H1 (cell line): Measurements from ENCODE around the gene EFEMP1. TPM values are rescaled to one million over a fixed set of nuclear protein-coding genes. Genes with fewer than 3 reads are reported as not detected.

Experiments
- CTCF ChIA-PET: fragments of 300-600 bp; sonication (Branson Sonifier 250); formaldehyde crosslinking; loops from one replicate; lab custom pipeline; 2021; ENCODE audit not compliant: partially characterized antibody; lab: Charles Lee
- POLR2A ChIA-PET: fragments of 300-600 bp; sonication (Branson Sonifier 250); formaldehyde crosslinking; loops from one replicate; lab custom pipeline; 2021; ENCODE audit warnings: inconsistent platforms; ENCODE audit not compliant: partially characterized antibody; lab: Charles Lee
- DNase-seq, 2 experiments: peaks; one replicate each; pipeline versions ENCODE4 v3.0.0 to v3.0.0-alpha.2; 2010 to 2022; ENCODE audit warnings: low spot score in 2 of 2, low read depth in 1 of 2, mixed read lengths in 1 of 2
- FAIRE-seq: peaks from 2 replicates; lab custom pipeline; 2011; peaks lifted over from hg19 to GRCh38; lab: Jason Lieb, UNC
- H2AFZ ChIP-seq: 2 replicates; pipeline ENCODE4 v1.8.1; 2012; ENCODE audit warnings: low read length, inconsistent platforms
- H2AK5ac ChIP-seq: 2 replicates; pipeline ENCODE4 v1.6.1; 2013; ENCODE audit warnings: low read depth, low read length
- H2BK120ac ChIP-seq: replicated peaks from 2 replicates; pipeline ENCODE3; 2013; ENCODE audit warnings: low read depth, low read length, inconsistent platforms
- H2BK12ac ChIP-seq: 2 replicates; pipeline ENCODE4 v1.6.1; 2013; ENCODE audit warnings: low read depth, low read length
- H2BK15ac ChIP-seq: 2 replicates; pipeline ENCODE4 v1.6.1; 2013; ENCODE audit warnings: low read length
- H2BK20ac ChIP-seq: 2 replicates; pipeline ENCODE4 v1.6.1; 2013; ENCODE audit warnings: low read length
- H2BK5ac ChIP-seq: 2 replicates; pipeline ENCODE4 v1.6.1; 2013; ENCODE audit warnings: low read depth, low read length
- H3K14ac ChIP-seq: 2 replicates; pipeline ENCODE4 v1.6.1; 2013; ENCODE audit warnings: inconsistent platforms; ENCODE audit not compliant: insufficient read length
- H3K18ac ChIP-seq: 2 replicates; pipeline ENCODE4 v1.6.1; 2013; ENCODE audit warnings: low read length; ENCODE audit errors: extremely low read depth
- H3K23ac ChIP-seq: 2 replicates; pipeline ENCODE4 v1.6.1; 2013; ENCODE audit warnings: inconsistent platforms; ENCODE audit not compliant: insufficient read length
- H3K23me2 ChIP-seq: 2 replicates; pipeline ENCODE4 v1.6.1; 2013; ENCODE audit warnings: low read depth, low read length
- H3K27ac ChIP-seq: 2 replicates; pipeline ENCODE4 v1.6.1; 2011; ENCODE audit warnings: low read depth, low read length, inconsistent platforms
- H3K27me3 ChIP-seq, 4 experiments: replicated peaks in 1 of 4; 1 replicate in 1 of 4; 2 replicates in 3 of 4; pipeline versions ENCODE4 v1.6.1 to v1.8.1; 2011 to 2013; ENCODE audit warnings: low read length in 3 of 4, mild to moderate bottlenecking in 3 of 4, inconsistent platforms in 2 of 4, mixed read lengths in 2 of 4, moderate library complexity in 1 of 4; ENCODE audit not compliant: control insufficient read depth in 3 of 4, insufficient read depth in 3 of 4; ENCODE audit errors: extremely low read depth in 1 of 4
- H3K36me3 ChIP-seq, 4 experiments: 2 replicates each; pipeline versions ENCODE4 v1.6.1 to v1.8.1; 2011 to 2013; ENCODE audit warnings: mild to moderate bottlenecking in 4 of 4, low read length in 3 of 4, moderate library complexity in 2 of 4, control low read depth in 1 of 4, inconsistent platforms in 1 of 4; ENCODE audit not compliant: insufficient read depth in 4 of 4, control insufficient read depth in 2 of 4
- H3K4ac ChIP-seq: replicated peaks from 2 replicates; pipeline ENCODE3; 2013; ENCODE audit warnings: low read length, low read depth, mixed read lengths, inconsistent platforms; ENCODE audit not compliant: insufficient read length
- H3K4me1 ChIP-seq, 4 experiments: replicated peaks in 1 of 4; 1 replicate in 1 of 4; 2 replicates in 3 of 4; pipeline versions ENCODE4 v1.6.1 to v1.8.1; 2011 to 2013; ENCODE audit warnings: low read length in 3 of 4, inconsistent platforms in 2 of 4, mixed read lengths in 1 of 4; ENCODE audit not compliant: insufficient read depth in 4 of 4, control insufficient read depth in 3 of 4
- H3K4me2 ChIP-seq, 2 experiments: 2 replicates each; pipeline versions ENCODE4 v1.6.1 to v1.8.1; 2011 to 2013; ENCODE audit warnings: low read depth in 2 of 2, low read length in 2 of 2, control low read depth in 1 of 2, inconsistent platforms in 1 of 2, mild to moderate bottlenecking in 1 of 2; ENCODE audit not compliant: insufficient read depth in 1 of 2
- H3K4me3 ChIP-seq, 4 experiments: fragments of 200-600, 300-600 bp in 1 of 4; sonication (generic), shearing (Covaris generic), sonication (Bioruptor Twin) in 1 of 4; 2 replicates each; pipeline versions ENCODE4 v1.5.1 to v1.8.1; 2011 to 2016; ENCODE audit warnings: low read length in 4 of 4, low read depth in 3 of 4, control low read depth in 2 of 4, inconsistent platforms in 2 of 4, mild to moderate bottlenecking in 2 of 4, mixed read lengths in 1 of 4, moderate library complexity in 1 of 4; ENCODE audit not compliant: insufficient read depth in 2 of 4; ENCODE audit errors: extremely low read depth in 1 of 4
- H3K56ac ChIP-seq: replicated peaks from 2 replicates; pipeline ENCODE3; 2013; ENCODE audit warnings: low read depth, mild to moderate bottlenecking, mixed read lengths, low read length, inconsistent platforms; ENCODE audit not compliant: insufficient read length
- H3K79me1 ChIP-seq: 2 replicates; pipeline ENCODE4 v1.6.1; 2013; ENCODE audit warnings: low read depth, low read length, control low read depth
- H3K79me2 ChIP-seq, 2 experiments: 2 replicates each; pipeline versions ENCODE4 v1.6.1 to v1.8.1; 2012 to 2013; ENCODE audit warnings: low read length in 2 of 2, mild to moderate bottlenecking in 2 of 2, inconsistent platforms in 1 of 2; ENCODE audit not compliant: insufficient read depth in 2 of 2, control insufficient read depth in 1 of 2
- H3K9ac ChIP-seq, 4 experiments: replicated peaks in 1 of 4; 1 replicate in 1 of 4; 2 replicates in 3 of 4; pipeline versions ENCODE4 v1.6.1 to v1.8.1; 2011 to 2013; ENCODE audit warnings: low read depth in 3 of 4, low read length in 3 of 4, control low read depth in 2 of 4, mild to moderate bottlenecking in 2 of 4, moderate library complexity in 2 of 4, inconsistent platforms in 1 of 4; ENCODE audit errors: extremely low read depth in 1 of 4
- H3K9me3 ChIP-seq, 2 experiments: 2 replicates each; pipeline versions ENCODE4 v1.6.1 to v1.8.1; 2012 to 2013; ENCODE audit warnings: mild to moderate bottlenecking in 2 of 2, moderate library complexity in 2 of 2, control low read depth in 1 of 2, inconsistent platforms in 1 of 2, low read depth in 1 of 2, low read length in 1 of 2, mixed read lengths in 1 of 2; ENCODE audit not compliant: insufficient read depth in 2 of 2
- H4K20me1 ChIP-seq, 2 experiments: replicated peaks in 1 of 2; 2 replicates each; pipeline versions ENCODE3 to v1.8.1; 2011 to 2013; ENCODE audit warnings: inconsistent platforms in 2 of 2, low read length in 2 of 2, mild to moderate bottlenecking in 1 of 2; ENCODE audit not compliant: insufficient read depth in 2 of 2, control insufficient read depth in 1 of 2
- H4K5ac ChIP-seq: 2 replicates; pipeline ENCODE4 v1.6.1; 2013; ENCODE audit warnings: low read length, low read depth, mixed read lengths, inconsistent platforms; ENCODE audit not compliant: insufficient read length
- H4K8ac ChIP-seq: 2 replicates; pipeline ENCODE4 v1.8.0; 2013; ENCODE audit warnings: mild to moderate bottlenecking, moderate library complexity, low read length, inconsistent platforms; ENCODE audit not compliant: insufficient read depth; ENCODE audit errors: extremely low read depth
- H4K91ac ChIP-seq: replicated peaks from 2 replicates; pipeline ENCODE3; 2013; ENCODE audit warnings: low read length, mixed read lengths, inconsistent platforms; ENCODE audit not compliant: insufficient read length
- BRCA1 ChIP-seq: IDR thresholded peaks from 2 replicates; pipeline ENCODE4 v1.6.1; 2012; ENCODE audit warnings: low read depth, low read length, improper control_type of control experiment
- CREB1 ChIP-seq: IDR thresholded peaks from 2 replicates; pipeline ENCODE4 v1.6.1; 2012; ENCODE audit warnings: inconsistent platforms
- CTBP2 ChIP-seq: IDR thresholded peaks from 2 replicates; pipeline ENCODE4 v1.7.0; 2011; ENCODE audit warnings: borderline replicate concordance, mild to moderate bottlenecking, moderate library complexity, mixed read lengths, low read length; ENCODE audit not compliant: insufficient read depth, insufficient read length
- EZH2 ChIP-seq: fragments of 200-600 bp; sonication (generic); IDR thresholded peaks from 2 replicates; pipeline ENCODE4 v1.7.1; 2012; ENCODE audit warnings: low read depth, mild to moderate bottlenecking, moderate library complexity, low read length, inconsistent platforms; ENCODE audit not compliant: severe bottlenecking
- FOSL1 ChIP-seq: IDR thresholded peaks from 2 replicates; pipeline ENCODE4 v1.6.1; 2011; ENCODE audit warnings: mild to moderate bottlenecking, low read depth, low read length, moderate library complexity; ENCODE audit not compliant: insufficient read depth
- JUN ChIP-seq: IDR thresholded peaks from 2 replicates; pipeline ENCODE4 v1.6.1; 2011; ENCODE audit warnings: low read depth, mild to moderate bottlenecking, improper control_type of control experiment, low read length
- MAX ChIP-seq: IDR thresholded peaks from 2 replicates; pipeline ENCODE4 v1.6.1; 2012; ENCODE audit warnings: inconsistent platforms
- RAD21 ChIP-seq, 2 experiments: IDR thresholded peaks in 1 of 2; conservative IDR thresholded peaks in 1 of 2; 2 replicates each; pipeline ENCODE4 v1.6.1; 2011; ENCODE audit warnings: low read depth in 2 of 2, low read length in 2 of 2, improper control_type of control experiment in 1 of 2, inconsistent platforms in 1 of 2, mild to moderate bottlenecking in 1 of 2, moderate library complexity in 1 of 2
- SIRT6 ChIP-seq: IDR thresholded peaks from one replicate; pipeline ENCODE4 v1.7.1; 2012; ENCODE audit warnings: low read length, inconsistent platforms
- SP4 ChIP-seq: IDR thresholded peaks from 2 replicates; pipeline ENCODE4 v1.6.1; 2012; ENCODE audit warnings: low read length, inconsistent platforms
- SRF ChIP-seq: IDR thresholded peaks from 2 replicates; pipeline ENCODE4 v1.6.1; 2011; ENCODE audit warnings: mild to moderate bottlenecking, low read depth, low read length, moderate library complexity
- SUZ12 ChIP-seq: fragments of 200-600 bp; sonication (generic); IDR thresholded peaks from 2 replicates; pipeline ENCODE4 v1.6.1; 2012; ENCODE audit warnings: mild to moderate bottlenecking, inconsistent platforms, low read length, moderate library complexity, mixed read lengths
- WGBS, 2 experiments: shearing (Covaris generic) in 1 of 2; methylation state at CpG; one replicate each; pipeline versions ENCODE4 v1.1.6 to v1.1.7; 2013 to 2015; ENCODE audit warnings: low lambda C conversion rate in 2 of 2, mixed read lengths in 2 of 2, inconsistent platforms in 1 of 2, low coverage in 1 of 2, missing lambda C conversion rate in 1 of 2; ENCODE audit not compliant: insufficient replicate concordance in 2 of 2, insufficient coverage in 1 of 2, insufficient read length in 1 of 2; ENCODE audit errors: extremely low coverage in 1 of 2, missing lambda C conversion rate in 1 of 2; 5-methylcytosine and 5-hydroxymethylcytosine counted together
- polyA plus RNA-seq, 7 experiments: library from polyadenylated mRNA; depleted of rRNA in 3 of 7; stranded (reverse) in 5 of 7; unstranded in 2 of 7; fragments of >200 nt in 5 of 7; fragments of 200-250 nt in 2 of 7; gene quantifications; 1 replicate in 5 of 7; 2 replicates in 1 of 7; 4 replicates in 1 of 7; pipeline versions ENCODE4 v1.2.1 to v1.2.3, GENCODE V29; 2011 to 2013; ENCODE audit warnings: missing spikeins in 2 of 7, mixed read lengths in 2 of 7
- total RNA-seq: library from RNA; stranded (reverse); fragmentation: NEBNext Ultra II Directional; extraction: Animal tissue kit (Norgen Biotek cat#: 25700); gene quantifications from 2 replicates; pipeline ENCODE4 v1.2.1, GENCODE V29; 2021

Gene EFEMP1
- total and polyA plus RNA-seq, 2 of the 8 experiments (the other 6 are each of a cell fraction or from before 2014, with no cell fraction given) = 15.5 to 19.7 TPM

- no peak for FAIRE-seq
- H3K79me2 ChIP-seq = no peaks in the 10 kb centered on the region
- CTCF ChIA-PET = no interaction called here
- TF ChIP-seq RAD21 (IDR thresholded peaks at IDR 0.05 in 1 of 2, conservative IDR thresholded peaks at IDR 0.05 in 1 of 2; ENCODE audit: low read depth in 2 of 2, low read length in 2 of 2) = no peak
- TF ChIP-seq CTBP2 = no peak
- TF ChIP-seq MAX = no peak
- no peak for TF ChIP-seq SIRT6
- no peak for TF ChIP-seq FOSL1
- no peak for TF ChIP-seq CREB1
- TF ChIP-seq JUN = no peak
- no peak for TF ChIP-seq SP4
- no peak for TF ChIP-seq SUZ12
- no peak for TF ChIP-seq EZH2
- no peak for TF ChIP-seq SRF
- TF ChIP-seq BRCA1 = no peak
These were observed 10.7 kb downstream of the EFEMP1 start for GRCh38 chr2:55912926-55913325.

More at GRCh38 chr2:55912926-55913325, 10.7 kb downstream of the EFEMP1 start:
- Histone ChIP-seq H2BK5ac (no peak overlapping the region), H2BK12ac (no peak overlapping the region), H3K4me1 (no peaks in the 10 kb centered on the region), H3K9me3 (no peaks in the 10 kb centered on the region), H4K20me1 (no peaks in the 10 kb centered on the region), H3K14ac (no peak overlapping the region), H2BK15ac (no peak overlapping the region), H3K79me1 (no peaks in the 10 kb centered on the region), H3K4me3 (no peak overlapping the region), H2BK120ac (no peak overlapping the region), H3K36me3 (no peaks in the 10 kb centered on the region), H2AFZ (no peak overlapping the region), H4K91ac (no peak overlapping the region), H3K4ac (no peak overlapping the region), H3K4me2 (no peak overlapping the region), H2BK20ac (no peak overlapping the region), H2AK5ac (no peak overlapping the region), H4K5ac (no peak overlapping the region), H3K23me2 (no peaks in the 10 kb centered on the region), H3K27me3 (no peaks in the 10 kb centered on the region), H3K27ac (no peak overlapping the region), H3K56ac (no peak overlapping the region), H3K23ac (no peak overlapping the region), H4K8ac (no peak overlapping the region), H3K9ac (no peak overlapping the region), H3K18ac (no peak overlapping the region)
- no peak for DNase-seq
- POLR2A ChIA-PET = no interaction called here
- 91% methylated on average over 3 of the region's 3 CpGs; no CpG with 5 or more reads in 1 of the 2 experiments for WGBS, 2 experiments
